ENCODE measurements around the gene LEMD3.
A peak's percentile ranks its signal among the peaks of the same experiment; 100 is the strongest.

DNA sequence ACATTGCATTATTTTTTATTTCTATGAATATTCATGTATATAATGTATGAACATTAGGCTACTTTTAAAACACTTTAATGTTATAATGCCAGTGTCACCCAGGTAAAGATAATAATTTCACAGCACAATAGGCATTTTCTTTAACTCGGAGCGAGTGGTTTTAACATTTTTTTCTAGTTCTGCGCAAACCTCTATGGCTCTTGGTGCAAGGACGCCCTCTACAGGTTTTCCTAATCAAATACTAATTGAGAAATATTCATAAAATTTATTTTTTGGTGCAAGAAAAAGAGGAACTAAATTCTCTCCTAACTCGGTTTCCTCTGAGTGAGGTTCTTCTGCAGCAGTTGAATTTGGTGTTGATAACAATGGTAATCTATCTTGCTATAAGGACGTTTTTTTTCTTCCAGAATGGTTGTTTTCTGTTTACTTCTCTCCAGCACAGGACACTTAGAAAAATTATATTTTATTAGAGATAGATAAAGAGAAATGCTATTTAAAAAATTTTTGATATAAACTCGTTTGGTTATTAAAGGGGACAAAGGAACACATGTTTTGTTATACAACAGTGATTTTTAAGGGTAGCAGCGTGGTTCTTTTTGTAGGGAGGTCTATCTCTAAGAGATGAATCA, 45.8 kb upstream of the LEMD3 start:
- TF ChIP-seq POLR2A (IDR thresholded peaks at IDR 0.05), result no peak
- TF ChIP-seq, protein P1, sequence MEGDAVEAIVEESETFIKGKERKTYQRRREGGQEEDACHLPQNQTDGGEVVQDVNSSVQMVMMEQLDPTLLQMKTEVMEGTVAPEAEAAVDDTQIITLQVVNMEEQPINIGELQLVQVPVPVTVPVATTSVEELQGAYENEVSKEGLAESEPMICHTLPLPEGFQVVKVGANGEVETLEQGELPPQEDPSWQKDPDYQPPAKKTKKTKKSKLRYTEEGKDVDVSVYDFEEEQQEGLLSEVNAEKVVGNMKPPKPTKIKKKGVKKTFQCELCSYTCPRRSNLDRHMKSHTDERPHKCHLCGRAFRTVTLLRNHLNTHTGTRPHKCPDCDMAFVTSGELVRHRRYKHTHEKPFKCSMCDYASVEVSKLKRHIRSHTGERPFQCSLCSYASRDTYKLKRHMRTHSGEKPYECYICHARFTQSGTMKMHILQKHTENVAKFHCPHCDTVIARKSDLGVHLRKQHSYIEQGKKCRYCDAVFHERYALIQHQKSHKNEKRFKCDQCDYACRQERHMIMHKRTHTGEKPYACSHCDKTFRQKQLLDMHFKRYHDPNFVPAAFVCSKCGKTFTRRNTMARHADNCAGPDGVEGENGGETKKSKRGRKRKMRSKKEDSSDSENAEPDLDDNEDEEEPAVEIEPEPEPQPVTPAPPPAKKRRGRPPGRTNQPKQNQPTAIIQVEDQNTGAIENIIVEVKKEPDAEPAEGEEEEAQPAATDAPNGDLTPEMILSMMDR (IDR thresholded peaks at IDR 0.05), result peak in 4 of 6 experiments; percentile 47 to 71 (median 66)

Measured in Peyer's patch (tissue), 4 donors.